Uterus (tissue), 2 donors: ENCODE results near the gene TADA1.
A peak's percentile ranks its signal among the peaks of the same experiment; 100 is the strongest.

Source experiments
- POLR2A ChIP-seq, 2 donors: fragments of 450-650 bp; IDR thresholded peaks; one replicate each; pipeline ENCODE4 v1.6.1; 2016; ENCODE audit warnings: antibody characterized with exemption in 2 of 2, mild to moderate bottlenecking in 1 of 2, moderate library complexity in 1 of 2
- TF ChIP-seq, protein P1 (sequence below), 4 experiments: fragments of 200-600 bp in 2 of 4; fragments of 450-650 bp in 2 of 4; sonication (generic) in 2 of 4; IDR thresholded peaks; one replicate each; pipeline ENCODE4 v1.5.1; 2016 to 2019; ENCODE audit warnings: antibody characterized with exemption in 4 of 4, mild to moderate bottlenecking in 2 of 4, moderate library complexity in 1 of 4

GRCh38 chr1:166876540-166876838 lies 425 bp upstream of the TADA1 start:
- TF ChIP-seq, protein P1, sequence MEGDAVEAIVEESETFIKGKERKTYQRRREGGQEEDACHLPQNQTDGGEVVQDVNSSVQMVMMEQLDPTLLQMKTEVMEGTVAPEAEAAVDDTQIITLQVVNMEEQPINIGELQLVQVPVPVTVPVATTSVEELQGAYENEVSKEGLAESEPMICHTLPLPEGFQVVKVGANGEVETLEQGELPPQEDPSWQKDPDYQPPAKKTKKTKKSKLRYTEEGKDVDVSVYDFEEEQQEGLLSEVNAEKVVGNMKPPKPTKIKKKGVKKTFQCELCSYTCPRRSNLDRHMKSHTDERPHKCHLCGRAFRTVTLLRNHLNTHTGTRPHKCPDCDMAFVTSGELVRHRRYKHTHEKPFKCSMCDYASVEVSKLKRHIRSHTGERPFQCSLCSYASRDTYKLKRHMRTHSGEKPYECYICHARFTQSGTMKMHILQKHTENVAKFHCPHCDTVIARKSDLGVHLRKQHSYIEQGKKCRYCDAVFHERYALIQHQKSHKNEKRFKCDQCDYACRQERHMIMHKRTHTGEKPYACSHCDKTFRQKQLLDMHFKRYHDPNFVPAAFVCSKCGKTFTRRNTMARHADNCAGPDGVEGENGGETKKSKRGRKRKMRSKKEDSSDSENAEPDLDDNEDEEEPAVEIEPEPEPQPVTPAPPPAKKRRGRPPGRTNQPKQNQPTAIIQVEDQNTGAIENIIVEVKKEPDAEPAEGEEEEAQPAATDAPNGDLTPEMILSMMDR (IDR thresholded peaks at IDR 0.05), result peak in 2 of 4 experiments; percentile 1 to 42
- no peak for TF ChIP-seq POLR2A (IDR thresholded peaks at IDR 0.05)
